Measurements from ENCODE around the gene FRS2. TPM values are rescaled to one million over a fixed set of nuclear protein-coding genes. Genes with fewer than 3 reads are reported as not detected.

FRS2 gene
- total RNA-seq, 1 experiment from 2014 or later, result 33.7 TPM

- no CpG with 5 or more reads among the region's 1 CpG for WGBS (ENCODE audit: extremely low coverage, insufficient read length, low lambda C conversion rate)
- no peak overlapping the region for H2BK12ac ChIP-seq (ENCODE audit: insufficient read length, low read depth, low read length)
Measured at GRCh38 chr12:69509308-69509736, 39.1 kb downstream of the FRS2 start.

More at GRCh38 chr12:69509308-69509736, 39.1 kb downstream of the FRS2 start:
- H2AK5ac ChIP-seq (ENCODE audit: insufficient read length, low read length), result no peak overlapping the region
- no peak overlapping the region for H3K9ac ChIP-seq (ENCODE audit: extremely low read depth, insufficient read length, low read length)
- no peaks in the 10 kb centered on the region for H4K20me1 ChIP-seq (ENCODE audit: control insufficient read depth, insufficient read depth, insufficient read length)
- no peak overlapping the region for H4K8ac ChIP-seq (replicated peaks; ENCODE audit: insufficient read length, low read depth, low read length)
- DNase-seq, result no peak
- no peak overlapping the region for H3K4me2 ChIP-seq (ENCODE audit: insufficient read depth, insufficient read length, low read length)
- no peaks in the 10 kb centered on the region for H3K79me1 ChIP-seq (ENCODE audit: insufficient read depth, low read depth, low read length, poor library complexity, severe bottlenecking)
- H4K91ac ChIP-seq (ENCODE audit: insufficient read length, low read depth, low read length), result no peak overlapping the region
- TF ChIP-seq CTCF (conservative IDR thresholded peaks at IDR 0.05), result no peak
- no peak overlapping the region for H3K56ac ChIP-seq (ENCODE audit: insufficient read length, low read depth, low read length)
- H3K4me1 Mint-ChIP-seq, result peaks cover 35 to 52% of the 10 kb centered on the region in 2 experiments
- peaks cover 3% of the 10 kb centered on the region; the same call in 1 of the 2 replicates for H3K4me1 ChIP-seq (ENCODE audit: insufficient read depth, low read length)
- H3K27ac ChIP-seq (ENCODE audit: insufficient read length, low read depth, low read length), result no peak overlapping the region
- no peak overlapping the region for H3K23ac ChIP-seq (ENCODE audit: insufficient read length, low read depth, low read length)
- H3K9me3 ChIP-seq (ENCODE audit: control insufficient read depth, low read depth, low read length), result no peaks in the 10 kb centered on the region
- H3K79me2 ChIP-seq (ENCODE audit: insufficient read depth, low read length), result peaks cover 6% of the 10 kb centered on the region; the same call in 1 of the 2 replicates
- no peak overlapping the region for H3K4me3 Mint-ChIP-seq
- no peaks in the 10 kb centered on the region for H3K27me3 ChIP-seq (ENCODE audit: insufficient read depth, low read length)
- peak overlapping the region; percentile 37 to 79 (median 66); a peak in 5 of 7 replicates for H3K27ac Mint-ChIP-seq
- no peaks in the 10 kb centered on the region for H3K23me2 ChIP-seq (ENCODE audit: insufficient read length, low read depth, low read length, poor library complexity, severe bottlenecking)
- H3K9me3 Mint-ChIP-seq, result no peaks in the 10 kb centered on the region
- no peak overlapping the region for H2BK5ac ChIP-seq (ENCODE audit: insufficient read length, low read length)
- no peak overlapping the region for H2BK120ac ChIP-seq (ENCODE audit: low read depth, low read length, poor library complexity, severe bottlenecking)
- no peak overlapping the region for H3T11ph ChIP-seq (ENCODE audit: low read length)
- no peak overlapping the region for H2BK15ac ChIP-seq (ENCODE audit: low read depth, low read length)
- H3K27me3 Mint-ChIP-seq (ENCODE audit: low read depth), result no peaks in the 10 kb centered on the region
- H3K4ac ChIP-seq (ENCODE audit: low read depth, low read length), result no peak overlapping the region
- no peak overlapping the region for H2BK20ac ChIP-seq (ENCODE audit: low read depth, low read length, poor library complexity, severe bottlenecking)
- H4K5ac ChIP-seq (ENCODE audit: insufficient read length, low read depth, low read length), result no peak overlapping the region
- H3K14ac ChIP-seq (ENCODE audit: insufficient read depth, low read length), result no peak overlapping the region
- H2AFZ ChIP-seq (ENCODE audit: low read length), result no peak overlapping the region
- H3K36me3 Mint-ChIP-seq (ENCODE audit: insufficient read depth in 1 of 3, low read depth in 3 of 3), result no peaks in the 10 kb centered on the region
- H3K18ac ChIP-seq (ENCODE audit: insufficient read length, low read depth, low read length), result no peak overlapping the region
